GM18511 (cell line): ENCODE results near the gene RAB3B.
"Not testable (repeated sequence)": the region's sequence is repeated elsewhere in the genome, so short reads cannot be mapped to it uniquely, and the experiment has no call there.

Experiments
- ATAC-seq: cut with Tn5 transposase; IDR thresholded peaks from one replicate; pipeline ENCODE4 v1.9.1; 2021; ENCODE audit warnings: mild to moderate bottlenecking, moderate library complexity; ENCODE audit not compliant: unreplicated experiment

RAB3B gene

GRCh38 chr1:51989582-51990477 is 670 bp downstream of the RAB3B start:
- ATAC-seq: no peak

GRCh38 chr1:51988254-51988653 is 2.2 kb downstream of the RAB3B start:
- no peak for ATAC-seq

- no peak for ATAC-seq
Measured at GRCh38 chr1:51986718-51987117, 3.8 kb downstream of the RAB3B start.

- ATAC-seq: no peak
Measured at GRCh38 chr1:51982161-51982560, 8.3 kb downstream of the RAB3B start.

- no peak for ATAC-seq
Measured at GRCh38 chr1:51981555-51981954, 8.9 kb downstream of the RAB3B start.

GRCh38 chr1:51978099-51978498 is 12.4 kb downstream of the RAB3B start:
- ATAC-seq: no peak

GRCh38 chr1:51976846-51977602 is 13.5 kb downstream of the RAB3B start:
- no peak for ATAC-seq

GRCh38 chr1:51973587-51974474 is 16.7 kb downstream of the RAB3B start:
- ATAC-seq: peak; percentile 50

GRCh38 chr1:51969038-51969705 is 21.3 kb downstream of the RAB3B start:
- ATAC-seq: no peak

- ATAC-seq: no peak
Measured at GRCh38 chr1:51968632-51969031, 21.9 kb downstream of the RAB3B start.

- ATAC-seq: not testable (repeated sequence)
Measured at GRCh38 chr1:51967213-51967791, 23.2 kb downstream of the RAB3B start.

- no peak for ATAC-seq
Measured at GRCh38 chr1:51966559-51966958, 23.9 kb downstream of the RAB3B start.

- ATAC-seq: no peak
Measured at GRCh38 chr1:51964309-51964696, 26.2 kb downstream of the RAB3B start.

GRCh38 chr1:51963592-51964308 is 26.8 kb downstream of the RAB3B start:
- no peak for ATAC-seq

- peak; percentile 36 for ATAC-seq
Measured at GRCh38 chr1:51962486-51963356, 27.8 kb downstream of the RAB3B start.

GRCh38 chr1:51961954-51962353 is 28.5 kb downstream of the RAB3B start:
- no peak for ATAC-seq

- no peak for ATAC-seq
Measured at GRCh38 chr1:51961231-51961630, 29.3 kb downstream of the RAB3B start.

- ATAC-seq: no peak
Measured at GRCh38 chr1:51960262-51960661, 30.2 kb downstream of the RAB3B start.

GRCh38 chr1:51958824-51959223 is 31.7 kb downstream of the RAB3B start:
- no peak for ATAC-seq
